Activated CD4-positive, alpha-beta T cell treated with anti-CD3 and anti-CD28 coated beads, Interleukin-2, Interleukin-4, amounts not matched to agents 100 ng/mL and 50 ng/mL, durations not matched to agents 16 hours and 8 hours (primary cell): Measurements from ENCODE around the gene CCDC9B.

Source experiments
- DNase-seq: peaks from one replicate; pipeline ENCODE4 v3.0.0-alpha.2; 2020; ENCODE audit warnings: low spot score

Gene CCDC9B

DNA sequence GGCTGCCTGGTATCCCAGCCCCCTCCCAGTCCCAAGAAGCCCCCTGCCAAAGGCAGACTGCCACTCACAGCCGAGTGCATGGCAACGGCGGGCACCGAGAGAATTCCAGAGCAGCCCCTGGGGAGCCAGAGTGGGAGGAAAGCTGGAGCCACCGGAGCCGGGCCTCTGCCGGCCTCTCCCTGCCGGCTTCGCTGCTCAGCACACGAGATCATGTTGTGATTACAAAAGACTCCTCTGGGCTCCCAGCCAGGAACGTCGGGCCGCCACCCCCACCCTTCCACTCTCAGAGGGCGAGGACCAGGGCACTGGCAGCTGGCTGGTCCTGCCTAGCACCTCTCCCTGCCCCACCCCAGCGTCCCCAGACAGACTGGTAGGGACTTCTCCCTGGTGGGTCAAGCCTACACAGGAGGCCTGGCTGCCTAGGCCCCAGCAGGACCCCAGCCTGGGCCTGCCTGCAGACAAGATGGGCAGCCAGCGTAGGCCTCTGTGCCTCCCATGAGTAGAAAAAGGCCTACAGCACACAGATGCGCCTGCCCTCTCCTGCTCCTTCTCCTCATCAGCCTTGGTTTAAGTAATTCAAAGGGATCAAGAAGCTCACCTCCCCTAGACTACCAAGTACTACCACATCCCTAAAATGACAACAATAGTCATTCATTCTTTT is at the start of gene CCDC9B:
Gene CCDC9B, minus strand, starts transcription at position 200 of the 661 bp plus-strand sequence. Its CDS starts 120 bp downstream, at position 80.
- DNase-seq, result no peak

DNA sequence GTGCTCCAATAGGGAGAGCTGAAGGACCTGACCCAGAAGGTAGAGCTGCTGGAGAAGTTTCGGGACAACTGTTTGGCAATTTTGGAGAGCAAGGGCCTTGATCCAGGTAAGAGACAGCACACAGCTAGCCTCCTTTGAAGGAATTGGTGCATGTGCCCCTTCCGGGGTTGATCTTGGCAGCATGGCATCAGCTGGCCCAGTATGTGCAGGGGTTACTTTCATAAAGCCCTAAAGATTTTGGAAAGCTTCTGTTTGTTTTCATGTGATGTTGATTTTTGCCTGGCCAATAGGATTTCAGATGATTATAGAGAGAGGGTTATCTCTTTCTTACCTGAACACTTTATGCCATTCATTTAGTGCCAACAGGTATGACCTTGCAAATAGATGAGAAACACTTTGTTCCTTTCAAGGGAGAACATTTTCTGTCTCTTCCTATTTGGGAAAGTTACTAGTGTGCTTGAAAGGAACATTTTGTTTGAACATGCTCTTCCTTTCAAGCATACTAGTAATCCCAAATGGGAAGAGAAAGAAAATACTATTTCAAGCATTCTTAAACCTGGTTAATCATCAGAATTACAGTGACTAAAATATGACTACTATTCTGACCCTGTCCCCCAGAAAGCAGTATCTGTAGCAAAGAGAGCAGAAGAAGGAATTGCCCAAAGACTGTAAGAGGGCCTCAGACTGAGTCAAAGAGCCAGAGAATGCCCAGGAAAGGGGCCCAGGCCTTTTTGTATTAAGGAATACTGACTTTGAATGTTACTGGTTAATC is 49.3 kb upstream of the CCDC9B start:
- DNase-seq, result no peak

DNA sequence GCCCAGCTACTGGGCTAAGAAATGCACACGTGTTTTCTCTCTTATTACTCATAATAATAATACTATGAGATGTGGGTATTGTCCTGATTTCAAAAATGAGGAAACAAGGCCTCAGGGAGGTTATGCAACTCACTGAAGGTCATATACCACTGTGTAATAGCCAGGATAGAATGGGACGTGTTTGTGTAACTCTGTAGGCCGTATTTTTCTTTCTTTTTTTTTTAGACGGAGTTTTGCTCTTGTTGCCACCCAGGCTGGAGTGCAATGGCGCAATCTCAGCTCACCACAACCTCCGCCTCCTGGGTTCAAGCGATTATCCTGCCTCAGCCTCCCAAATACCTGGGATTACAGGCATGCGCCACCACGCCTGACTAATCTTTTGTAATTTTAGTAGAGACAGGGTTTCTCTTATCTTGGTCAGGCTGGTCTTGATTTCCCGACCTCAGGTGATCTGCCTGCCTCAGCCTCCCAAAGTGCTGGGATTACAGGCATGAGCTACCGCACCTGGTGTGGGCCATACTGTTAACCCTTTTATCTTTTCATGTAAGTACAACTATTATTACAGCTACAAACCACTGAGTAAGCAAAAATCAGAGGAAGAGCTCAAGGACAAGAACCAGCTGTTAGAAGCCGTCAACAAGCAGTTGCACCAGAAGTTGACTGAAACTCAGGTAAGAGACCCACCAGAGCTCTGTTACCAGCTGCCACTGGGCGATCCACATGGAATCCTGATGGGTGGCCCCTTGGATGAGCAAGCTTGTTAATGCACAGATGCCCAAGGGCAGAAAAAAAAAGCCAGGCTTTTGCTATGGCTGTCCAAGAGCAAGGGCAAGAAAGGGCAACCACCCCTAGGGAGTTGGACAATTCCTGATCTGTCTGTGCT is 48.4 kb upstream of the CCDC9B start:
- no peak for DNase-seq

DNA sequence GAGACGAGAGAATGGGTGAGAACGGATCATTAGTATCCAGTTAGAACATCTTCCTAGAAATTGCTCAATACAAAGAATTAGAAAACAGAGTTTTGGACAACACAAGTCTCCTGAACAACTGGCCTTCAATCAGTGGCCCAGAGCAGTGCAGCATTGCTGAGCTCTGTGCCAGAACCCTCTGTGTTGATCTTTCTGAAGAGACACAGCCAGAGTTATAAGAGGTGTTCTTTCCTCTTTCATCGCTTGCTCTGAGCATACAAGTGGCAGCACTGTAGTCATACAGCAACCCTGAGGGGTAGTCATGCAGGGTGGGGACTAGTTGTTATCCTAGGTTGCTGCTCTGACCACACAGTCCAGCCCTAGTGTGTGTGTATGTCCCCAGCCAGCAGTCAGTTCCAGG is 45.7 kb upstream of the CCDC9B start:
- no peak for DNase-seq

DNA sequence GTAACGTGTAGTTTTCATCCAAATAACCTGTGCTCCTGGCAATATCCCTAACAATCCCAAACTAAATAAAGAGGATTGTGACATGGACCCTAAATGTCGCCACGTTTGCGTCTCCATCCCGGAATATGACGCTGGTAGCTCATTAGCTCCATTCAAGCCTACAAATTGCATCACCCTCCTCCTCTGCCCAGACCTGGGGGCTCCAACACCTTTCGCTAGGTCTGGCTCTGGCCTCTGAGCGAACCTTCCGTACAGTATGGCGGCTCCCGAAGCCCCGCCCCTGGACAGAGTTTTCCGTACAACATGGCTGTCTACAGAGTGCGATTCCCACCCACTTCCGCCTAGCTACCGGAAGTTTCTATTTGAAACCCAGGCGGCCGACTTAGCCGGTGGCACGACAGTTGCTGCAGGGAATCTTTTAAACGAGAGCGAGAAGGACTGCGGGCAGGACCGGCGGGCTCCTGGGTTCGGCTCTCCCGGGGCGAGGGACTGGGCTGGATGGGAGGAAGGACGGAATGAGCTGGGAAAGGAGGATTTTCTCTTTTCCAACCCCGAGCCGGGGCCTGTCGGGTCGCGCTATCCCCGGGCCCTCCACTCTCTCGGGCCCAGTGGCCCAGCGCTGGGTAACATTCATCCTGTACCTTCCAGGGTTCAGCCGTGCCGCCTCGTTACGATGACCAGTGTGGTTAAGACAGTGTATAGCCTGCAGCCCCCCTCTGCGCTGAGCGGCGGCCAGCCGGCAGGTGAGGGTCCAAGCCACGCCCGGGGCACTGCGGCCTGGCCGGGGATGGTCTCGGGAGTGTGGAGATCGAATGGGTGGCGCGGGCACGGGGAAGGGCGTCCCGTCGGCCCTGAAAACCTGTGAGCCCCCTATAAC is 42.1 kb upstream of the CCDC9B start, which contains the start of gene KNSTRN:
Gene KNSTRN, plus strand, starts transcription at position 142 of the 877 bp plus-strand sequence. Its CDS starts 115 bp downstream, at position 257.
- peak; percentile 96 for DNase-seq

DNA sequence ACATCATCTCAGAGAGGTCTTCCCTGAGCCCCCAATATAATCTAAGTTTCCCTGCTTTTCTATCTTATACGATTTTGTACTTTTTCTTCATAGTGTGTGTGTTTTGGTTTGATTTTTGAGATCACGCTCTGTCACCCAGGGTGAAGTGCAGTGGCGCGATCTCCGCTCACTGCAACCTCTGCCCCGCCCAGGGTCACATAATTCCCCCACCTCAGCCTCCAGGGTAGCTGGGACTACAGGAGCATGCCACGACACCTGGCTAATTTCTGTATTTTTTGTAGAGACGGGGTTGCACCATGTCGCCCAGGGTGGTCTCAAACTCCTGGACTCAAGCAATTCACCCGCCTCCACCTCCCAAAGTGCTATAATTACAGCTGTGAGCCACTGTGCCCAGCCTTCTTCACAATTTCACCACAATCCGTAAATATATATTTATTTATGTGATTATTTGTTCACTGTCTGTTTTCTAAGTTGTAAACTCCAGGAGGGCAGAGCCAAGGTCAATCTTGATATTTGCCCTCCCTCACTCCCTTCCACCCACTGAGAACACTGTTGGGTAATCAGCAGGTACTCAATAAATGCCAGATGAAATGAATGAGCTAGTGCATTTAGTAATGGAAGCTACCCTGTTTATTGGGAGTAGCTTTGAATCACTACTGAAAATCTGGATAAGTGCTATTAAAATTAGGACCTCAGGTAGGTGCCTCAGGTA is 41.2 kb upstream of the CCDC9B start:
- no peak for DNase-seq

DNA sequence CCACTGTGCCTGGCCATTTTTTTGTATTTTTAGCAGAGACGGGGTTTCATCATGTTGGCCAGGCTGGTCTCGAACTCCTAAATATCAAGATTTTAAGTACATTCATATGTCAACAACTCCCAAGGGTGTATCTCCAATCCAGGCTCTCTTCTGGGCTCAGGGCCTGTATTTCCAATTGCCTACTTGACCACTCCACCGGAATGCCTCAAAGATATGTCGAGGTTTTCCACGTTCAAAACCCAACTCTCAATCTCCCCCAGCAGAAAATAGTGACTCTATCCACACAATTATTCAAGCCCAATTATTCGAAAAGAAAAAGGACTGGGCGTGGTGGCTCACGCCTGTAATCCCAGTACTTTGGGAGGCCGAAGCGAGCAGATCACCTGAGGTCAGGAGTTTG is 39.9 kb upstream of the CCDC9B start:
- no peak for DNase-seq

DNA sequence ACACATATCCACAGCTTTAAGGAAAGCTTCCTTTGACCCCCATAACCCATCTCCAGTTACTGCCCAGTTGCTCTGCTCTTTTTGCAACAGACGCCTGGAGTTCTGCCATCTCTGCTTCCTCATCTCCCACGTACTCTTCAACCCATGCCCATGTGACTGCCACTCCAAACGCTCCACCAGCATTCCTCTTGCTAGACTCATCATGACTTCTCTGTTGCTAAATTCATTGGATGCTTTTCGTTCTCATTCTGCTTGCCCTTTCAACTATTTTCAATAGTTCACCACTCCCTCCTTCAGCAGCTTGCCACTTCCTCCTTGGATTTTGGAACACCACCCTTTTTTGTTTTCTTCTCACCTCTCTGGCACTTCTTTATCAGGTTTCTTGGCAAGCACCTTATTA is 39.1 kb upstream of the CCDC9B start:
- no peak for DNase-seq

DNA sequence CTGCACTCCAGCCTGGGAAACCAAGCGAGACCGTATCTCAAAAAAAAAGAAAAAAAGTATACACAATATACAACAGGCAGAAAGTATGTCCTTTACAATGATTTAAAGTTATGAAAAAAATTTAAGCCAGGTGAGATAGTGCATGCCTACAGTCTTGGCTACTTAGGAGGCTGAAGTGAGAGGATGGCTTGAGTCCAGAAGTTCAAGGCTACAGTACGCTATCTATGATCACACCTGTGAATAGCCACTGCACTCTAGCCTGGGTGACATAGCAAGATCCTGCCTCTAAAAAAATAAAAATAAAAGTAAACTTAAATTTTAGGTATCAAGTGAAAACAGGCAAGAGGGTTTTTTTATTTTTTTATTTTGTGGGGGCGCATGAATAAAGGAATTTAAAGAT is 38.6 kb upstream of the CCDC9B start:
- no peak for DNase-seq

DNA sequence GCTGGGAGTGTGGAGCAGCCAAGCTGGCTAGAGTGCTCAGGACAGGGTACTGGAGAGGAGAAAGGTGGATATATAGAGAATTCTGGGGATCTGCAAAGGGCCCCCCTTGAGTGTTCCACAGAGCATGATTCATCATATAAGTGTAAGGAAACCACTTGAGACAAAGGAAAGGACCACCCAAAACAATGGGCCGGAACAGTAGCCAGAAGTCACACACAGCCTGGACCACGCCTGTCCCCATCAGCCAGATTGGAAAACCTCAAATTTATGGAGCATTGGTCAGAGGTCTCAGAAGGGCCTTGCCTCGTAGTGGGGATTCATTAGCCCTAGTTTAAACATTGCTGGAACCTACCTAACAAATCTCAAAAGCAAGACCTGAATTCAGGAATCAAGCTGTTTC is 36.9 kb upstream of the CCDC9B start:
- no peak for DNase-seq

DNA sequence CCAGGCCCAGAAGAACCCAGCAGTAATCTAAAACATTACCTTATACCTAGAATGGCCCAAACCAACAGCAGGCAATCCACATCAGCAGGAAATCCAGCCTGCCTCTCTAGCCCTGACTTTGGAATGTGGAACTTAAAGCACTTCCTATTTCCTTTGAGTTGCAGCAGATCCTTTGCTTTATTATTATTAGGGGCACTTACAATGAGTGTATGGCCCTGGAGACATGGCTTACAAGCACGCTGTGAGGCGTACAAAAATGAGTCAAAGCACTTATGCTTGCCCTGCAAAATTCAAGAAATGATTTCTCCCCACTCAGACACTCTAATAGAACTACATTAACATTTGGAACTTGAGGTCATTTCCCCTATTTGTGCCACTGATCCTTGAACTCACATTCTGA is 32.2 kb upstream of the CCDC9B start:
- DNase-seq, result no peak

DNA sequence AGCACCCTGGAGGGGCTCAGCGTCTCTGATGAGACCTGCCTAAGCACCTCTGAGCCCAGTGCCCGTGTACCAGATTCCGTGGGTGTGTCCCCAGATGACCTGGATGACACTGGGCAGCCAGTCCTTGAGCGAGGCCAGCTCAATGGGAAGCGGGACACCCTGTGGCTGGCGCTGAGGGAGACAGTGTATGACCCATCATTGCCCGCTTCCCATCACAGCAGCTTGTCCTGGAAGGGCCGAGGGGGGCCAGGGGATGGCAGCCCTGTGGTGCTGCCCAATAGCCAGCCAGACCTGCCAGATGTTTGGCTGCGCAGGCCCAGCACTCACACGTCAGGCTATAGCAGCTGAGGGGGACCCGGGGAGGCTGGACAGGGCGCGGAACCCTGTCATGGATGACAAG is 29.2 kb upstream of the CCDC9B start:
- no peak for DNase-seq

DNA sequence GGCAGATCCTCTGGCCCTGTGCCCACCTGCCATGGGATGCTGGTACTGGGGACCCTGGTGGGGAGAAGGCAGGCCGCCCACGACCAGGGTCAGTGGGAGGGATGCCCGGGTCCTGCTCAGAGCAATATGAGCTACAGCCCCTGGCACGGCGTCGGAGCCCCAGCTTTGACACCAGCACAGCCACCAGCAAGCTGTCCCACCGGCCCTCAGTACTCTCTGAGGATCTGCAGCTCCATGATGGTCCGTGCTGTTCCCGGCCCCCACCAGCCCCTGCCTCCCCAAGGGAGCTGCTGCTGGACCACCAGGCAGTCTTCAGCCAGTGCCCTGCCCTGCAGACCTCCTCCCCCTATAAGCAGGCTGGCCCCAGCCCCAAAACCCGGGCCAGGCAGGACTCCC is 28.7 kb upstream of the CCDC9B start:
- DNase-seq, result no peak

DNA sequence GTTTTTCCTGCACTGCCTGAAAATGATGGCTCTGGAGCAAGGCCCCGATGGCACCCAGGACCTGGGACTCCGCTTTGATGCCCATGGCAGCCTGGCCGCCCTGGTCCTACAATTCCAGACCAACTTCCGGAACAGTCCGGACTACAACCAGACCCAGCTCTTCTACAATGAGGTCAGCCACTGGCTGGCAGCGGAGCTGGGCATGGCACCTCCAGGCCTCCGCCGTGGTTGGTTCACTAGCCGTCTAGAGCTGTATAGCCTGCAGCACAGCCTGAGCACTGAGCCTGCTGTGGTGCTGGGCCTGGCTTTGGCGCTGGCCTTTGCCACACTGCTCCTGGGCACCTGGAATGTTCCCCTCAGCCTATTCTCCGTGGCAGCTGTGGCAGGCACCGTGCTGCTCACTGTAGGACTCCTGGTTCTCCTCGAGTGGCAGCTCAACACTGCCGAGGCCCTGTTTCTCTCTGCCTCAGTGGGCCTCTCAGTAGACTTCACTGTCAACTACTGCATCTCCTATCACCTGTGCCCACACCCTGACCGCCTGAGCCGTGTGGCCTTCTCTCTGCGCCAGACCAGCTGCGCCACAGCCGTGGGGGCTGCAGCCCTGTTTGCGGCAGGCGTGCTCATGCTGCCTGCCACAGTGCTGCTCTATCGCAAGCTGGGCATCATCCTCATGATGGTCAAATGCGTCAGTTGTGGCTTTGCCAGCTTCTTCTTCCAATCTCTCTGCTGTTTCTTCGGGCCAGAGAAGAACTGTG is 28.2 kb upstream of the CCDC9B start:
- DNase-seq, result no peak

DNA sequence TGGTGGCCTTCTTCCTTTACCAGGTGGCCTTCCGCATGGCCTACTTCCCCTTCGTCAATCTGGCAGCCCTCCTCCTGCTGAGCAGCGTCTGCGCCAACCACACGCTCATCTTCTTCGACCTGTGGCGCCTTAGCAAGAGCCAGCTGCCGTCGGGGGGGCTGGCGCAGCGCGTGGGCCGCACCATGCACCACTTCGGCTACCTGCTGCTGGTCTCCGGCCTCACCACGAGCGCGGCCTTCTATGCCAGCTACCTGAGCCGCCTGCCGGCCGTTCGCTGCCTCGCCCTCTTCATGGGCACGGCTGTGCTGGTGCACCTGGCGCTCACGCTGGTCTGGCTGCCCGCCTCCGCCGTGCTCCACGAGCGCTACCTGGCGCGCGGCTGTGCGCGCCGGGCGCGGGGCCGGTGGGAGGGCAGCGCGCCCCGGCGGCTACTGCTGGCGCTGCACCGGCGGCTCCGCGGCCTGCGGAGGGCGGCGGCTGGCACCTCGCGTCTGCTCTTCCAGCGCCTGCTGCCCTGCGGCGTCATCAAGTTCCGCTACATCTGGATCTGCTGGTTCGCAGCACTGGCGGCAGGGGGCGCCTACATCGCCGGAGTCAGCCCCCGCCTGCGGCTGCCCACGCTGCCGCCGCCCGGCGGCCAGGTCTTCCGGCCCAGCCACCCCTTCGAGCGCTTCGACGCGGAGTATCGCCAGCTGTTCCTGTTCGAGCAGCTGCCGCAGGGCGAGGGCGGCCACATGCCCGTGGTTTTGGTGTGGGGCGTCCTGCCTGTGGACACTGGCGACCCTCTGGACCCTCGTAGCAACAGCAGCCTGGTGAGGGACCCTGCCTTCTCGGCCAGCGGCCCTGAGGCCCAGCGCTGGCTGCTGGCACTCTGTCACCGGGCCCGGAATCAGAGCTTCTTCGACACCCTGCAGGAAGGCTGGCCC is 27.2 kb upstream of the CCDC9B start:
- peak; percentile 91 for DNase-seq

DNA sequence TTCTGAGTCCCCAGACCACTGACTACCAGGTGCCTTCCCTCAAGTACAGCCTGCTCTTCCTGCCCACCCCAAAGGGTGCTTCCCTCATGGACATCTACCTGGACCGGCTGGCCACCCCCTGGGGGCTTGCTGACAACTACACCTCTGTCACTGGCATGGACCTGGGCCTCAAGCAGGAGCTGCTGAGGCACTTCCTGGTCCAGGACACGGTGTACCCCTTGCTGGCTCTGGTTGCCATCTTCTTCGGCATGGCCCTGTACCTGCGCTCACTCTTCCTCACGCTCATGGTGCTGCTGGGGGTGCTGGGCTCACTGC is 26.6 kb upstream of the CCDC9B start:
- DNase-seq, result no peak

DNA sequence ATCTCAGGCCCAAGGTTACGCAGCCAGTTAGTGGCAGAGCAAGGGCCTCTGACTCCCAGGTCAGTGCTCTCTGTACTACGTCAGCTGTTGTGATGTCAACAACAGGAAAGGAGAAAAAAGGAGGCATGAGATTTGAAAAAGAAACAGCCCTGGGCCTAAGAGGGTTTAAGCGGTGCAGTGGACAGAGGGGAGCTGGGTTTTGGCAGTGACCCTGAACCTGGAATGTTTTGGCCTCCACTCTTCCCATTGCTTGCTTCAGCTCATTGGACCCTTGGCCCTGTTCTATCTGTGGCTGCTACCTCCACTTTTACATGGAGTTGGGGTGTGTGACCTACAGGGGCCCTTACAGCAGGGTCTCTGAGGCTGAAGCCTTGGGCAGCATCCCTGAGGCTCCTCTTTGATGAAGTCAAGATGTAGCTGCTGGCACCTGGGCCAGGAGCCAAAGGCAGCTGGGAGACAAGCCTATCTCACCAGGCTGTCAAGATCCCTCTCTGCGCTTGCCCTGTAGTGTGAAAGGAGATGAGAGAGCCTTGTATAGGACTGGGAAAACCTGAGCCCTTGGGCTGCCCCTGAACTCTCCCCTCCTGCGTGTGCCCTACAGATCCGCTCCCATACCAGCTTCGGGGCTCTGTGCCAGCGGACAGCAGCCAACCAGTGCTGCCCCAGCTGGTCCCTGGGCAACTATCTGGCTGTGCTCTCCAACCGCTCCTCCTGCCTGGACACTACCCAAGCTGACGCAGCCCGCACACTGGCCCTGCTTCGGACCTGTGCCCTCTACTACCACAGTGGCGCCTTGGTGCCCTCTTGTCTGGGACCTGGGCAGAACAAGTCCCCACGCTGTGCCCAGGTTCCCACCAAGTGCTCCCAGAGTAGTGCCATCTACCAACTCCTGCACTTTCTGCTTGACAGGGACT is 26.0 kb upstream of the CCDC9B start:
- DNase-seq, result no peak
